ENCODE results near the gene SH3PXD2A.

SH3PXD2A gene

GRCh38 chr10:103698266-103698665 lies 157.1 kb downstream of the SH3PXD2A start:
- no peak for DNase-seq

GRCh38 chr10:103697787-103698186 lies 157.6 kb downstream of the SH3PXD2A start:
- no peak for DNase-seq

- DNase-seq, result no peak
These were observed 158.8 kb downstream of the SH3PXD2A start for GRCh38 chr10:103696411-103697145.

GRCh38 chr10:103696094-103696410 lies 159.3 kb downstream of the SH3PXD2A start:
- no peak for DNase-seq

- no peak for DNase-seq
These were observed 159.8 kb downstream of the SH3PXD2A start for GRCh38 chr10:103695584-103696005.

GRCh38 chr10:103693812-103694205 lies 161.6 kb downstream of the SH3PXD2A start:
- DNase-seq, result no peak

- DNase-seq, result no peak
These were observed 162.2 kb downstream of the SH3PXD2A start for GRCh38 chr10:103692952-103693811.

- DNase-seq, result peak; percentile 67
These were observed 162.9 kb downstream of the SH3PXD2A start for GRCh38 chr10:103692436-103692951.

GRCh38 chr10:103691723-103692435 lies 163.5 kb downstream of the SH3PXD2A start:
- no peak for DNase-seq

- DNase-seq, result no peak
These were observed 164.1 kb downstream of the SH3PXD2A start for GRCh38 chr10:103691267-103691666.

- DNase-seq, result no peak
These were observed 165.1 kb downstream of the SH3PXD2A start for GRCh38 chr10:103690281-103690680.

GRCh38 chr10:103688491-103688890 lies 166.9 kb downstream of the SH3PXD2A start:
- no peak for DNase-seq

- no peak for DNase-seq
These were observed 167.7 kb downstream of the SH3PXD2A start for GRCh38 chr10:103687718-103688117.

- DNase-seq, result no peak
These were observed 168.2 kb downstream of the SH3PXD2A start for GRCh38 chr10:103687172-103687571.

GRCh38 chr10:103685880-103686669 lies 169.3 kb downstream of the SH3PXD2A start:
- DNase-seq, result peak; percentile 82

- DNase-seq, result no peak
These were observed 171.5 kb downstream of the SH3PXD2A start for GRCh38 chr10:103683851-103684250.

GRCh38 chr10:103682631-103683030 lies 172.7 kb downstream of the SH3PXD2A start:
- no peak for DNase-seq

- DNase-seq, result no peak
These were observed 173.6 kb downstream of the SH3PXD2A start for GRCh38 chr10:103681617-103682399.

- no peak for DNase-seq
These were observed 174.5 kb downstream of the SH3PXD2A start for GRCh38 chr10:103680869-103681236.

GRCh38 chr10:103679096-103679790 lies 176.1 kb downstream of the SH3PXD2A start:
- no peak for DNase-seq

- DNase-seq, result peak; percentile 87
These were observed 177.2 kb downstream of the SH3PXD2A start for GRCh38 chr10:103678178-103678526.

All from retina (tissue), 1 donor.